NCI-H1694 (cell line): ENCODE data around the gene ALDH1A3.
"Not testable (repeated sequence)": the region's sequence is repeated elsewhere in the genome, so short reads cannot be mapped to it uniquely, and the experiment has no call there.

Experiments used
- DNase-seq: peaks from one replicate; lab custom pipeline; 2025; lab: John Stamatoyannopoulos, UW

ALDH1A3 gene

GRCh38 chr15:100879464-100880138, at the start of gene ALDH1A3:
ALDH1A3 (plus strand) TSS chr15:100879831; CDS start chr15:100879908, 77 bp downstream.
- DNase-seq = no peak

- DNase-seq = no peak
Observed at GRCh38 chr15:100831467-100831866, 48.2 kb upstream of the ALDH1A3 start.

DNA sequence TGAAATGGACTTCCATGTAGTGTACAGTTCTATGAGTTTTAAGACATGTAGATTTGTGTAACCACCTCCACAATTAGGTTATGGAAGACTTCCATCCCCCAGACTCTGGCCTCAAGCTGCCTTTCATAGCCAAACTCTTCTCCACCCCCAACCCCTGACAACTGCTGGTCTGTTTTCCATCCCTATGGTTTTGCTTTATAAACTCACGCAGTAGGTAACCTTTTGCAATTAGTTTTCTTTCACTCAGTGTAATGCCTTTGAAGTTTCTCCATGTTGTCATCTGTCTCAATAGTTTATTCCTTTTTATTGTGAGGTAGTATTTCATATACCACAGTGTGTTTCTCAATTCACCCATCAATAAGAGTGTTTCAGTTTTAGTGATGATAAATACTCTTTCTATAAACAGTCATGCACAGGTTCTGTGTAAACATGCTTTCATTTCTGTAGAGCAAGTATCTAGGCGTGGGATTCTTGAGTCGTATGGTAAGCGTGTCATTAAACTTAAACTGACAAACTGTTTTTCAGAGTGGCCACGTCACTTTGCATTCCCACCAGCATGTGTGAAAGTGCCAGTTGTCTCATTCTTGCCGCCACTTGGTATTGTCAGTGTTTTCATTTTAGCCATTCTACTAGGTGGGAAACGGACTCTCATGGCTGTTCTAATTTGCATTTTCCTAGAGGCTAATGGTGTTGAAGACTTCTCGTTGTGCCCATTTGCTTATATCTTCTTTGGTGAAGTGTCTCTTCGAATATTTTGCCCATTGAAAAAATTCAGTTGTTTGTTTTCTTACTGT, 47.3 kb upstream of the ALDH1A3 start:
- DNase-seq = no peak

GRCh38 chr15:100833417-100834389, 45.9 kb upstream of the ALDH1A3 start:
- DNase-seq = no peak

DNA sequence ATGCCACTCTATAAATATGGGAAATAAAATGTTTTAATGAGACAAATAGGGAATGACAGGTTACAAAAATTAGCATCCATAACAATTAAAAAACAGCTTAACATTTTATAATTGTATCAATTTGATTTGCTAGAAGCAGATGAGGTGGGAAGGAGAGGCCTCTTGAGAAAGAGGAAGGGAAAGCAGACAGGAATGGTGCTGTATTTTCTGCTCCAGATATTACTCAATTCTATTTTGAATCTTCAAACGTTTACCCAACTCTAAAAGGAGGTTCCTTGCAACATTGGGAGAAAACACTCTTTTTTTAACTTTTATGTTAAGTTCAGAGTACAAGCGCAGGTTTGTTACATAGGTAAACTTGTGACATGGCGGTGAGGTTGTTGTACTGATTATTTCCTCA, 44.9 kb upstream of the ALDH1A3 start:
- DNase-seq = no peak

GRCh38 chr15:100835636-100836035, 44.0 kb upstream of the ALDH1A3 start:
- no peak for DNase-seq

- DNase-seq = no peak
Observed at GRCh38 chr15:100836501-100836900, 43.1 kb upstream of the ALDH1A3 start.

DNA sequence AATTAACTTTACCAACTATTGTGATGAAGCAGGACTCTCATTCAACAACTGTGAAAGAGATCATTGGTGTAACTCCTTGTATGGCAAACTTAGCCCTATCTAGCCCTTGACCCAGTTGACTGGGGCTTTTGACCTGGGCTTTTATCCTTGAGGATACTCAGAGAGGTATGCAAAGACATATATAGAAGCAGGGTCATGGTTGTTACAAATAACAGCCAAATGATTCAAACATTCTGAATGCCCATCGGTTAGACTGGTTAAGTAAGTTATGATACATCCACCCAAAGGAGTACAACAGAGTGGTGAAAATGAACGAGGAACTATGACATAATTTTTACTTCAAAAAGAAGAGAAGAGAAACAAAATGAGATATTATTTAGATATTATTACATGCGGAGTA, 38.2 kb upstream of the ALDH1A3 start:
- DNase-seq = no peak

- no peak for DNase-seq
Observed at GRCh38 chr15:100842756-100843730, 36.6 kb upstream of the ALDH1A3 start.

GRCh38 chr15:100844167-100844566, 35.5 kb upstream of the ALDH1A3 start:
- DNase-seq = no peak

- DNase-seq = no peak
Observed at GRCh38 chr15:100844778-100845177, 34.9 kb upstream of the ALDH1A3 start.

GRCh38 chr15:100847194-100847593, 32.4 kb upstream of the ALDH1A3 start:
- no peak for DNase-seq

GRCh38 chr15:100849021-100849854, 30.4 kb upstream of the ALDH1A3 start:
- no peak for DNase-seq

- no peak for DNase-seq
Observed at GRCh38 chr15:100849855-100850218, 29.8 kb upstream of the ALDH1A3 start.

DNA sequence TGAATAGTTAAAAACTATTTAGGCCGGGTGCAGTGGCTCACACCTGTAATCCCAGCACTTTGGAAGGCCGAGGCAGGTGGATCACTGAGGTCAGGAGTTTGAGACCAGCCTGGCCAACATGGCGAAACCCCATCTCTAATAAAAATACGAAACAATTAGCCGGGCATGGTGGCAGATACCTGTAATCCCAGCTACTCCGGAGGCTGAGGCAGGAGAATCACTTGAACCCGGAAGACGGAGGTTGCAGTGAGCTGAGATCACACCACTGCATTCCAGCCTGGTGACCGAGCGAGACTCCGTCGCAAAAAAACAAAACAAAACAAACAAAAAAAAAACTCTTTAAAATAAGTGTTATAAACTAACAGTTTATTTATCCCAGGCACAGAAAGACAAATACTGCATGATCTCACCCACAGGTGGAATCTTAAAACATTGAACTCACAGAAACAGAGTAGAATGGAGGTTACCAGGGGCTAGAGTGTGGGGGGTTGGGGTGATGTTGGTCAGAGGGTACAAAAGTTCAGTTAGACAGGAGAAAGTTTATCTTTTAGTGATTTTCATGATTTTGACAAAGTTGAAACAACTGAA, 28.1 kb upstream of the ALDH1A3 start:
- not testable (repeated sequence) for DNase-seq

GRCh38 chr15:100852630-100853029, 27.0 kb upstream of the ALDH1A3 start:
- DNase-seq = no peak

GRCh38 chr15:100853676-100854440, 25.8 kb upstream of the ALDH1A3 start:
- DNase-seq = no peak

DNA sequence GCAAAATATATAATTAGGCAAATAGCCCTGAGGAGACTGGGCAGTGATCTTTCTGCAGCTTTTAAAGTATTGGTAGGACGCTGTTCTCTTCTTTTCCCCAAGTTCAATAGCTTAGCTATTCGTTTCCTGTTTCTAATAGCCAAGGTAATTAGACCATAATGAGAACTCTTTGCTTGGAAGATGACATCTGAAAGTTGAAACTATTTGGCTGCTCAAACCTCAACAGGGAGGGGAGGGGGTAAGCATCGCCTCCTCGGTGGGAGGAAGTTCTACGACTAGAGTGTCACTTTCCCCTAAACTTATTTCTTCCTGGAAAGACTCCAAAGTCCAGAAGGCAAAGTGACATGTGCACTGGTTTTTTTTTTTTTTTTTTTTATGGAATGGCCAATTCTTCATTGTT, 22.8 kb upstream of the ALDH1A3 start:
- no peak for DNase-seq

DNA sequence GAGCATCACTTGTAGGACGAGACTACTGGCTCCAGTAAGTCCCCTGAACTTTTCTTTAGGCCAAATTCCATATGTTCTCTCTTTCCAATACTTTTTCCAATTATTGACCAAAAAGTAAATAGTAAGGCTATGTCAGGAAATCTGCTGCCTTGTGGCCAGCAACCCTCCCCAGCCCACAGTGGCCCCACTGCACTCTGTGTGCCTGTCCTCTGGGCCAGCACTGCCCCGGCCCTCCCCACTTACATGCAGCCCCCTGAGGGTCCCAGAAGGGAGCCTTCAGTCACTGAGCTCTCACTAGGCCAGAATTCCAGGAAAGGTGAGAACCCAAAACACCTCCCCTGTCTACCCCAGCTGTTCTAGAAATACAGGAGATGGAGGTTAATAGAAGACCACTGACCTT, 21.3 kb upstream of the ALDH1A3 start:
- no peak for DNase-seq
